Left lung (tissue), 10 donors: ENCODE results near the gene MFAP1. TPM values are rescaled to one million over a fixed set of nuclear protein-coding genes. Genes with fewer than 3 reads are reported as not detected.
"Not testable (repeated sequence)": the region's sequence is repeated elsewhere in the genome, so short reads cannot be mapped to it uniquely, and the experiment has no call there.

Source experiments
- ATAC-seq: fragments of 200-7000 bp; cut with Tn5 transposase; one replicate; pipeline ENCODE4 v1.9.1; 2020; ENCODE audit warnings: moderate library complexity
- DNase-seq, 4 donors: peaks; one replicate each; pipeline ENCODE4 v3.0.0-alpha.2; 2013 to 2020
- H3K27ac ChIP-seq, 2 donors: fragments of 200-600 bp; sonication (generic) in 1 of 2; one replicate each; pipeline versions ENCODE4 v1.5.0 to v1.8.0; 2020 to 2021
- H3K27me3 ChIP-seq, 2 donors: fragments of 200-600 bp; sonication (generic) in 1 of 2; one replicate each; pipeline versions ENCODE4 v1.5.0 to v1.8.0; 2020 to 2021
- H3K36me3 ChIP-seq, 2 donors: fragments of 200-600 bp; sonication (generic) in 1 of 2; one replicate each; pipeline versions ENCODE4 v1.5.0 to v1.8.0; 2020 to 2021
- H3K4me1 ChIP-seq, 2 donors: fragments of 200-600 bp; one replicate each; pipeline ENCODE4 v1.8.0; 2021
- H3K4me3 ChIP-seq, 2 donors: fragments of 200-600 bp; sonication (generic) in 1 of 2; one replicate each; pipeline versions ENCODE4 v1.5.0 to v1.8.0; 2020 to 2021; ENCODE audit warnings: mild to moderate bottlenecking in 1 of 2
- H3K9me3 ChIP-seq, 2 donors: fragments of 200-600 bp; sonication (generic) in 1 of 2; one replicate each; pipeline versions ENCODE4 v1.5.0 to v1.8.0; 2020 to 2021
- CTCF ChIP-seq, 2 donors: fragments of 200-600 bp; sonication (generic) in 1 of 2; IDR thresholded peaks; one replicate each; pipeline versions ENCODE4 v1.5.0 to v1.8.0; 2021; ENCODE audit warnings: antibody characterized with exemption in 2 of 2
- intact Hi-C, 2 donors: fragments of 100-400 bp; cut with DNase I; formaldehyde crosslinking; loops; one replicate each; pipeline versions ENCODE4 v1.11.2 to v1.14.2; 2022
- polyA plus RNA-seq, 6 donors: library from polyadenylated mRNA; unstranded; fragments of 120-200 nt; gene quantifications; one replicate each; pipeline ENCODE4 v1.2.1, GENCODE V29; 2013; ENCODE audit not compliant: insufficient read length in 6 of 6
- total RNA-seq, 2 donors: library from RNA; stranded (reverse); fragmentation: NEBNext Ultra II Directional; extraction: Animal tissue kit (Norgen Biotek cat#: 25700); gene quantifications; one replicate each; pipeline ENCODE4 v1.2.1, GENCODE V29; 2021
- donor health status: DM: no; HTN: yes; CAD: no.
- donor health status: DM: no; HTN: no; CAD: no.

MFAP1 gene
- total and polyA plus RNA-seq, 8 donors = 21.9 to 58.6 (median 51.1) TPM

DNA sequence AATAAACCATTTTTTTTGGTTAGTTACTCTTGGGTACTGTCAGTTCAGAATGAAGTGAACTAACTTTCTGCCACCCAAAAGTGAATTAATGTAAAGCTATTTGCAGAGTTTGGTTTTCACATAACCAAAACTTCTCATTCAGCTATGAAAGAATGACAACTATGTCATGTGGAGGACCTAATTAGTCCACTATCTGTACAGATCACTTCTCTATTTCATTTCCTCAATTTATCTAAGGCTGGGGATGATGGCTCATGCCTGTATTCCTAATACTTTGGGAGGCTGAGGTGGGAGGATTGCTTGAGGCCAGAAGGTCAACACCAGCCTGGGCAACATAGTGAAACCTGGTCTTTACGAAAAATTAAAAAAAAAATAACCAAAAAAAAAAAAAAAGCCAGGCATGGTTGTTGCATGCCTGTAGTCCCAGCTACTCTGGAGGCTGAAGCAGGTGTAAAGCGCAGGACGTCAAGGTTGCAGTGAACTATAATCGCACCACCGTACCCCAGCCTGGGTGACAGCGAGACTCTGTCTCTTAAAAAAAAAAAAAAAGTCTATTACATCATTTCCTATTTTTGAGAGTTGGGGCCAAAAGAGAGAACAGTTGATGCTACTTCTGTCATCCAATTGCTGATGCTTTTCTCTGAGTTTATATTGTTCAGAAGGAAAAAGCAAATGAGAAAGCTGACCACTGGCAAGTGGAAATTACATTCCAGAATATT is 15.4 kb downstream of the MFAP1 start:
- Histone ChIP-seq H3K4me3 (no peak overlapping the region), H3K36me3 (peaks cover 0 to 100% of the 10 kb centered on the region in 2 donors), H3K4me1 (peaks cover 0 to 11% of the 10 kb centered on the region in 2 donors), H3K9me3 (no peaks in the 10 kb centered on the region), H3K27me3 (no peaks in the 10 kb centered on the region), H3K27ac (peak overlapping the region in 1 of 2 donors; percentile 48)
- TF ChIP-seq CTCF (IDR thresholded peaks at IDR 0.05) = no peak
- peak in 1 of 4 donors; percentile 11 for DNase-seq
- intact Hi-C loops = no loop called here
- peak; percentile 49 for ATAC-seq

DNA sequence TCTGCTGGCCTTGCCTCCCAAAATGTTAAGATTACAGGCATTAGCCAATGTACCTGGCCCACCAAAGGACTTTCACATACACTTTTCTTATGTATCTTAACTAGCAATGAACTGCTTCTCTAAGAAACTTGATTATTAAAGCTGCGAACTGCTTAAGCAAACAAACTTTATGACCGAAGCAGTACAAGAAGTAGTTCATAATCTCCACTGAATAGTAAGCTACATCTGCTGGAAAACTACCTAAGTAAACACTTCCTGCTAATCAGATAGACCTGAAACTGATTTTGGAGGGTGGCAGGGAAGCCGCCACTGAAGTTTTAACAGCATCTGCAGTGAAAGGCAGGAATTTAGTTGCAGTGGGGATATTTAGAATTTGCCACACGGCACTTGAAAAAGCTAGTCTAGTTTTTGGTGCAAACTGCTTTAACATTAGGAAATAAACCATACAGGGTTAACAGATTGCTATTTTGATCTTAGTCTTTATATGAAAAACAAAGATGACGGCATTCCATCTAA is 16.0 kb downstream of the MFAP1 start:
- Histone ChIP-seq H3K27ac (peak overlapping the region in 1 of 2 donors; percentile 48), H3K4me1 (peaks cover 0 to 11% of the 10 kb centered on the region in 2 donors), H3K36me3 (peaks cover 0 to 100% of the 10 kb centered on the region in 2 donors), H3K9me3 (no peaks in the 10 kb centered on the region), H3K27me3 (no peaks in the 10 kb centered on the region), H3K4me3 (no peak overlapping the region)
- intact Hi-C loops = no loop called here
- DNase-seq = no peak
- no peak for ATAC-seq
- TF ChIP-seq CTCF (IDR thresholded peaks at IDR 0.05) = no peak

DNA sequence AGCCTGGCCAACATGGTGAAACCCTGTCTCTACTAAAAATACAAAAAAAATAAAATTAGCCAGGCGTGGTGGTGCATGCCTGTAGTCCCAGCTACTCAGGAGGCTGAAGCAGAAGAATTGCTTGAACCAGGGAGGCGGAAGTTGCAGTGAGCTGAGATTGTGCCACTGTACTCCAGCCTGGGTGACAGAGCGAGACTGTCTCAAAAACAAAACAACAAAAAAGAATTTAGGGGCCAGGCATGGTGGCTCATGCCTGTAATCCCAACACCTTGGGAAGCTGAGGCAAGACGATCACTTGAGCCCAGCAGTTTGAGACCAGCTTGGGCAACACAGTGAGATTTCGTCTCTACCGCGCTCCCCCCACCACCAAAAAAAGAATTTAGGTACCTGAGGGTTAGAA is 21.8 kb downstream of the MFAP1 start:
- H3K27me3 ChIP-seq, intact Hi-C loops: not testable (repeated sequence)

GRCh38 chr15:43800286-43801141 is 24.0 kb downstream of the MFAP1 start, which contains the start of gene HYPK:
Gene HYPK, plus strand, starts transcription at chr15:43800599. Its CDS starts 24 bp downstream, at chr15:43800623.
- Histone ChIP-seq H3K4me3 (peak within 1 kb of the TSS; percentile 86), H3K36me3 (peaks cover 0 to 69% of the 10 kb centered on the region in 2 donors), H3K9me3 (no peaks in the 10 kb centered on the region), H3K27ac (peak within 1 kb of the TSS; percentile 81 to 97), H3K4me1 (peaks cover 12 to 46% of the 10 kb centered on the region in 2 donors), H3K27me3 (no peaks in the 10 kb centered on the region)
- intact Hi-C loops = no loop called here
- no peak for TF ChIP-seq CTCF (IDR thresholded peaks at IDR 0.05)
- DNase-seq = peak; percentile 89 to 97 (median 95)
- ATAC-seq = peak; percentile 94

More for the DNA sequence above, 21.8 kb downstream of the MFAP1 start:
- not testable (repeated sequence) for H3K27ac ChIP-seq, H3K9me3 ChIP-seq, ATAC-seq, H3K4me3 ChIP-seq, DNase-seq
- Histone ChIP-seq H3K4me1 (peaks cover 12 to 36% of the 10 kb centered on the region in 2 donors), H3K36me3 (peaks cover 0 to 75% of the 10 kb centered on the region in 2 donors)

DNA sequence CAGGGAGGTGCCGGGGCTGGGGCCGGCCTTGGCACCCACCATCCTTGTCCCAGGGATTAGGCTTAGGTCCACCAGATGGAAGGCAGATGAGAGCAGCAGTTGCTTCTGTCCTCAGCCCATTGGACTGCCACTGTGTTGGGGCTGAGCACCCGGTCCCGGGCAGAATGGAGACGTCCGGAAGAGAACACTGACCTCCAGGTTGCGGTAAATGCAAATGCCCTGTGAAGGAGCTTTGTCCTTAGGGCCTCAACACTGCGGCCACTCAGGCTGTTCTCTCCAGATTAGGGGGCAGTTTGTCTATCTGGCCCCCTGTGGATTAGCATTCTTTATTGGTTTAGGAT is 24.6 kb downstream of the MFAP1 start, which contains the start of gene SERINC4:
Gene SERINC4 (minus strand): TSS at position 276 of the 341 bp plus-strand sequence. CDS start 234 bp downstream, at position 42.
- intact Hi-C loops = no loop called here
- peak within 1 kb of the TSS; percentile 81 to 97 for H3K27ac ChIP-seq
- peak within 1 kb of the TSS; percentile 86 for H3K4me3 ChIP-seq
- peaks cover 14 to 52% of the 10 kb centered on the region in 2 donors for H3K4me1 ChIP-seq
- no peak for ATAC-seq
- H3K9me3 ChIP-seq = no peaks in the 10 kb centered on the region
- no peak for TF ChIP-seq CTCF (IDR thresholded peaks at IDR 0.05)
- no peaks in the 10 kb centered on the region for H3K27me3 ChIP-seq
- DNase-seq = no peak
- H3K36me3 ChIP-seq = peaks cover 0 to 69% of the 10 kb centered on the region in 2 donors
